GM19397 (cell line): ENCODE results near the gene MRPS18A.
"Not testable (repeated sequence)": the region's sequence is repeated elsewhere in the genome, so short reads cannot be mapped to it uniquely, and the experiment has no call there.

ENCODE experiments used
- ATAC-seq: cut with Tn5 transposase; IDR thresholded peaks from one replicate; pipeline ENCODE4 v1.9.1; 2021; ENCODE audit warnings: mild to moderate bottlenecking, moderate library complexity; ENCODE audit not compliant: unreplicated experiment

MRPS18A gene

DNA sequence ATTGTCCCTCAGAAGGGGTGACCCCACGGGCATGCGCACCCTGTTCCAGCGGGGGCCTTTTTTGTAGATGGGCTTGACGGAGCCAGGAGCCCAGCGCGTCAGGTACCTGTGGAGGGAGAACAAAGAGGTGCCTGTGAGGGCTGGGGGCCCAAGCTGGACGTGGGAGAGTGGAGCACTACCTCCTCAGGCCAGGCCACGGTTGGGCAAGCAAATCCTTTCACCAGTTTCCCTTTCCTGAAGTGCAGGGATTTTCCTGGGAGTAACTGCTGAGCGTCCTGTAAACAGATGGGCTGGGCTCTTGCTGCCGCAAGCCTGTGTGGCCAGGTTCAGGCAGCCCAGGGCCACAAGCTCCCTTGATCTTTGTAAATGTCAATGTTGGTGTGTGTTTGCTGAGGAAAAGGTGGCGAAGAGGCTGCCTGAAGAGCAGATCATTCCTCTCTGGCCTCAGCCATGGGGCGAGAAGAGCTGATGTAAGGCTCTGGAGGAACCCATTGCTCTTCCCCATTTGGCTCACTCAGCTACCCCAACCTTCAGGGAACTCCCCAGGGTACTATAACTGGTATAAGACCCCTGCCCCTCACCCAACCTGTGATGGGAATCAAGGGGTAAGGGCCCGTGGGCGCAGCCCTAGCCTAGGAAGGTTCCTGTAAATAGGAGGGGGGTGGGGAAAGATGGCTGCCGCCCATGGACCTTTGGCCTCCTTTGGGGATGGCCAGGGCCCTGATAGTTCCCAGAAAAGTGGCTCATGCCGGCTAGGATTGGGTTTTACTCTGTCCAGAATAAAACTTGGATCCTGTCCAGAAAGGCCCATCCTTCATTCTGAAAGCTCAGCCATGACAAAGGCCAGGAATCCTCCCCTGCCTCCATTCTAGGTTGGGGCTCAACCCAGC is 15.5 kb downstream of the MRPS18A start:
- ATAC-seq, result no peak

- no peak for ATAC-seq
Observed at GRCh38 chr6:43671011-43671800, 16.4 kb downstream of the MRPS18A start.

DNA sequence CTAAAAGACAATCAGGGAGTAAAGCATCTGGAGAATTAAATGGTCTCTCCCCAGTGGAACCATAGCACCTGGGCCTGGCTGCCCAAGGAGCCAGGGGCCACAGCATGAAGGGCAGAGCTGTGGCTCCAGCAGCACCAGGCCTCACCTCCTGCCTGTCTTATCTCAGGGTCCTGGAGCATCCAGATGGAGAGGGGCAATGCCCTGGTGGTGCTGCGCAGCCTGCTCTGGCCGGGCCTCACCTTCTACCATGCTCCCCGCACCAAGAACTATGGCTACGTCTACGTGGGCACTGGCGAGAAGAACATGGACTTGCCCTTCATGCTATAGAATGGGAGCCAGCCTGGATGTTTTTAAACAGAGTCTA is 17.0 kb downstream of the MRPS18A start:
- no peak for ATAC-seq

DNA sequence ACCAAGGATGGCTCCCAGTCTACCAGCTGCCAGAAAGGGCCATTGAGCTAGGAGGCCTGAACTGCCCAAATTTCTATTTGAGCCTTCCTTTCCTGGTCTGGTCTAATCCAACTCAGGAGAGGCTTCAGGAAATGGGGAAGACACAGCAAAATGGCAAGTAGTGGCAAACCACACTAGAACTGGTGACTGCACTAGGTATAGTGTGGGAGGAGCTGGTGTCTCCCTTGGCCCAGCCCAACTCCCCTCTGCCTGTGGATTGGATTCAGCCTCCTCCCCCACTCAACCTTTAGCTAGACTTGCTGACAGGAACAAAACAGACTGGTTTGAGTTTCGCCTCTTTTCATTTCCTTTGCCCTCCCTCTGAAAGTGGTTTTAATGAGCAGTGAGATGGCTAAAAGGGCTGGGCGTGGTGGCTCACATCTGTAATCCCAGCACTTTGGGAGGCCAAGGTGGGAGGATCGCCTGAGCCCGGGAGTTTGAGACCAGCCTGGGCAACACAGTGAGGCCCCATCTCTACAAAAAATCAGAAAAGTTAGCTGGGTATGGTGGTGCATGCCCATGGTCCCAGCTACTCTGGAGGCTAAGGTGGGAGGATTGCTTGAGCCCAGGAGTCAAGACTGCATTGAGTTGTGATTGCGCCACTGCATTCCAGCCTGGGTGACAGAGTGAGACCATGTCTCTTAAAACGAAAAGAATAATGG is 17.5 kb downstream of the MRPS18A start:
- no peak for ATAC-seq

GRCh38 chr6:43669050-43669921 is 18.3 kb downstream of the MRPS18A start:
- ATAC-seq, result no peak

DNA sequence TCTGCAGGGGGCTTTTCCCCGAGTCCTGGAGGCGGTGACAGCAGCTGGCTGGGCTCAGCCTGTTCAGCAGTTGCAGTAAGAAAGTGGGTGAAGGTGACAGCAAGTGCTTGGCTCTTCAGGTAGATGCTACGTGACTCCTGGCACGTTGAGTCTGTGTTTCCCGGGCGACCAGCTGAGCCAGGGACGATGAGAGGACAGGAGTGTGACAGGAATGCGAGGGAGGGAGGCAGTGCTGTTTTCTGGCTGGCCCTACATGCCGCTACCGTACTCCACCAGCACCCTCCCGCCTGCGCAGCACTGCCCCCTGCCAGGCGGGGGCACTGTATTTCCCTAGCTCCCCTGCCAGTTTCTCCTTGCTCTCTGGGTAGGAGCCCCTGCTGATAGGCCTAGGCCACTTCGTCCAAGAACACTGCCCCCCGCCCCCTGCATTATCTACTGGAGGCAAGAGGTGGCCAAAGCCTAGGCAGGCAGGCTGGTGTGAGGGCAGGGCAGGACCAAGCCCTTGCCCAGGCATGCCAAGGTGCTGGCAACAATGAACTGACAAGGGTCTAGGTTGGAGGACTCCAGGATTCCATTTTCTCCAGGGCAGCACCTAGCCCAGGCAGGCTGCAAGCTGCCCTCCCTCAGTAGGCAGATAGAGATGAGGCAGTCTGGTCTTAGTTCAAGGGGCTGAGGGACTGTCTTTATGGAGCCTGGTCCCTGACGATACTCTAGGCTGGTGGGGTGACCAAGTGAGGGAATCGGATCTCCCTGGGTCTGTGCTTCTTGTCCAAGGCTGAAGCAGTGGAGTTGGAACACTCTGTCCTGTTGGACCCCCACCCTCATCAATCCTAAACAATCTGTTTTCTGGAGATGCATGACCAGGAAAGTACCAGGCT is 19.2 kb downstream of the MRPS18A start:
- no peak for ATAC-seq

- no peak for ATAC-seq
Observed at GRCh38 chr6:43667245-43668150, 20.1 kb downstream of the MRPS18A start.

DNA sequence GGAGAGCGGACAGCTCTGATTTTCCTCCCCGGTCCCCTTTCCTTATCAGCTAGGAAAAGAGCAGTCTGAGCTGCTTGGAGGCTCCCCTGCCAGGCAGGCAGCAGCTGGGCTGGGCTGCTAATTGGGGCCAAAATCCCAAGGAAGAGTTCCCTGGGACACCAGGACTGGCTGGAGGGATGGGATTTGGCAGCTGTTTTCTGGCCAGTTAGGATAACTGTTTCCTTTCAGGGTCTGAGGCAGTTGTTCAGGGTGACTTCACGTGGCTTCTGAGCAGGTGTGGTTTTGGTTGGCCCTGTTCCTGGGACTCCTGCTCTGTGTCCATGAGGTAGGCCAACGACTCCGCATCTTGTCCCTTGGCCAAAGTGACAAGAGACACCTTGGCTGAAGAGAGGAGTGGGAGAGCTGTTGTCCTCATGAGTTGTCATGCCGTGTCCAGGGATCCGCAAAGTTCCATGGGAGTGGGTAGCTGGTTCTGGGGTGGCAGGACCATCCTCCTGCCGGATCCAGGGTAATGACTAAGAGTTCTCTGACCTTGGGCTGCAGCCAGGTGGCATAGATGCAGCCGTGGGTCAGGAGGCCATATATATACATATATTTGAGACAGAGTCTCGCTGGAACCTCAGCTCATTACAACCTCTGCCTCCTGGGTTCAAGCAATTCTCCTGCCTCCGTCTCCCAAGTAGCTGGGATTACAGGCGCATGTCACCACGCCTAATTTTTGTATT is 21.2 kb downstream of the MRPS18A start:
- no peak for ATAC-seq

- no peak for ATAC-seq
Observed at GRCh38 chr6:43665376-43665775, 22.2 kb downstream of the MRPS18A start.

DNA sequence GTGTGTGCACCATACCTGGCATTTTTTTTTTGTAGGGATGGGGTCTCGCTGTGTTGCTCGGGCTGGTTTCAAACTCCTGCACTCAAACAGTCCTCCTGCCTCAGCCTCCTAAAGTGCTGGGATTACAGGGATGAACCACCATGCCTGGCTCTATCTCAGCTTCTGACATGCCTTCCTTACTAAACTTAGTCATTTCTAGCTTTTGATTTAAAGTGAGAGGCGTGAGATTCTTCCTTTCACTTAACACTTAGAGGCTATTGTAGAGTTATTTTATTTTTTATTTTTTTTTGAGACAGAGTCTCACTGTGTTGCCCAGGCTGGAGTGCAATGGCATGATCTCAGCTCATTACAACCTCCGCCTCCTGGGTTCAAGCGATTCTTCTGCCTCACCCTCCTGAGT is 24.6 kb downstream of the MRPS18A start:
- ATAC-seq, result not testable (repeated sequence)

- no peak for ATAC-seq
Observed at GRCh38 chr6:43658161-43658560, 29.4 kb downstream of the MRPS18A start.

DNA sequence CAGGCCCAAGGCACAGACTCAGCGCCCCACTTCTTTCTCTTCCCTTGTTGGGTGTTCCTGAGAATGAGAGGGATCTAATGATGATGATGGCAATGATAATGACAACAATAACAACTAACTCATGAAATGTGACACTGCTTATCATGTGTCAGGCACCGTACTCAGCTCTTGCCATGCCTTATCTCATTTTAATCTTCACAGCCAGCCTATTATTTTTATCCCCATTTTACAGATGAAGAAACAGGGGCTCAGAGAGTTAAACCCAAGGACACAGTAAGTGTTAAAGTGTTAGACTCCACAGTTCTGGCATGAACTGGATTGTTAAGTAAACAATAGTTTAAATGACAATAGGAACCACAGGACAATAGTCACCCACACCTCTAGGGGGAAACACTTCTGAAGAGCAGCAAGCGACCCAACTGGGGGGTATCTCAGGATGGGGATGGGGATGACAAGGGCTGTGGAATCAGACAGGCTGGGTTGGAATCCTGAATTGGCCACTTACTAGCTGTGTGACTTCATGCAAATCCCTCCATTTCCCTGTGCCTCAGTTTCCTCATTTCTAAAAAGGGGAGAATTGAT is 30.3 kb downstream of the MRPS18A start:
- no peak for ATAC-seq

DNA sequence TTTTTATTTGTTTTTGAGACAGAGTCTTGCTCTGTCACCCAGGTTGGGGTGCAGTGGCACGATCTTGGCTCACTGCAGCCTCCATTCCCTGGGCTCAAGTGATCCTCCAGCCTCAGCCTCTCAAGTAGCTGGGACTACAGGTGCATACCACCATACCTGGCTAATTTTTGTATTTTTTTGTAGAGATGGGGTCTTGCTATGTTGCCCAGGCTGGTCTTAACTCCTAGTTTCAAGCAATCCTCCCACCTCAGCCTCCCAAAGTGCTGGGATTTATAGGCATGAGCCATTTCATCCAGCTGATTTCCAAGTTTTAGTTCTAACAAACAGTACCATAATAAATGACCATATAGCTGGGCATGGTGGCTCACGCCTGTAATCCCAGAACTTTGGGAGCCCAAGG is 34.8 kb downstream of the MRPS18A start:
- not testable (repeated sequence) for ATAC-seq

GRCh38 chr6:43648248-43648647 is 39.3 kb downstream of the MRPS18A start:
- ATAC-seq, result no peak

- ATAC-seq, result no peak
Observed at GRCh38 chr6:43647613-43648012, 40.0 kb downstream of the MRPS18A start.

- ATAC-seq, result no peak
Observed at GRCh38 chr6:43645613-43645964, 42.0 kb downstream of the MRPS18A start.

GRCh38 chr6:43644940-43645612 is 42.5 kb downstream of the MRPS18A start, which contains the start of gene RSPH9:
Gene RSPH9 (plus strand): TSS chr6:43645036. CDS start chr6:43645099, 63 bp downstream.
- ATAC-seq, result no peak
